ENCODE measurements around the gene TMCO2. TPM values are rescaled to one million over a fixed set of nuclear protein-coding genes. Genes with fewer than 3 reads are reported as not detected.
A peak's percentile ranks its signal among the peaks of the same experiment; 100 is the strongest.

Gene TMCO2
- total and polyA plus RNA-seq, 5 donors from 2014 or later, result not detected

GRCh38 chr1:40257688-40258444 is 10.1 kb downstream of the TMCO2 start, which contains the start of gene ZMPSTE24:
Gene ZMPSTE24, plus strand, starts transcription at chr1:40258236. Its CDS starts 36 bp downstream, at chr1:40258272.
- peaks cover 15 to 62% (median 44%) of the 10 kb centered on the region in 4 donors for H3K4me1 Mint-ChIP-seq

GRCh38 chr1:40258445-40258769 is 10.7 kb downstream of the TMCO2 start:
- Histone ChIP-seq H3K9me3 (ENCODE audit: control insufficient read depth in 2 of 2, low read length in 2 of 2) (no peaks in the 10 kb centered on the region), H3K27me3 (ENCODE audit: control insufficient read depth, insufficient read depth, low read length) (no peaks in the 10 kb centered on the region), H3K4me3 (ENCODE audit: low read depth, low read length) (peak overlapping the region; percentile 95), H3K36me3 (ENCODE audit: control insufficient read depth, insufficient read depth, low read length) (peaks cover 29% of the 10 kb centered on the region), H3K27ac (ENCODE audit: insufficient read depth, low read length, poor library complexity, severe bottlenecking) (peak overlapping the region; percentile 99), H3K4me1 (ENCODE audit: control insufficient read depth, insufficient read depth, low read length, poor library complexity, severe bottlenecking) (peaks cover 32% of the 10 kb centered on the region)
- H3K4me1 Mint-ChIP-seq, result peaks cover 21 to 67% (median 48%) of the 10 kb centered on the region in 4 donors
- peak overlapping the region; percentile 99 for H3K27ac Mint-ChIP-seq
- peak overlapping the region; percentile 92 to 98 (median 96) for H3K4me3 Mint-ChIP-seq
- DNase-seq (no peak), ATAC-seq (ENCODE audit: low read depth in 2 of 2) (no peak)
- no peaks in the 10 kb centered on the region for H3K27me3 Mint-ChIP-seq
- no peaks in the 10 kb centered on the region for H3K9me3 Mint-ChIP-seq
- peaks cover 29% of the 10 kb centered on the region for H3K36me3 Mint-ChIP-seq

More at GRCh38 chr1:40257688-40258444, 10.1 kb downstream of the TMCO2 start, which contains the start of gene ZMPSTE24:
- Mint-ChIP-seq H3K4me3 (peak within 1 kb of the TSS; percentile 92 to 98 (median 96)), H3K36me3 (peaks cover 24% of the 10 kb centered on the region), H3K27ac (peak within 1 kb of the TSS; percentile 99), H3K9me3 (no peaks in the 10 kb centered on the region), H3K27me3 (no peaks in the 10 kb centered on the region)
- DNase-seq (peak; percentile 95 to 99 (median 96)), ATAC-seq (ENCODE audit: low read depth in 2 of 2) (peak; percentile 98 to 99)
- Histone ChIP-seq H3K27me3 (ENCODE audit: control insufficient read depth, insufficient read depth, low read length) (no peaks in the 10 kb centered on the region), H3K27ac (ENCODE audit: insufficient read depth, low read length, poor library complexity, severe bottlenecking) (peak within 1 kb of the TSS; percentile 99), H3K36me3 (ENCODE audit: control insufficient read depth, insufficient read depth, low read length) (peaks cover 24% of the 10 kb centered on the region), H3K4me1 (ENCODE audit: control insufficient read depth, insufficient read depth, low read length, poor library complexity, severe bottlenecking) (peaks cover 32% of the 10 kb centered on the region), H3K4me3 (ENCODE audit: low read depth, low read length) (peak within 1 kb of the TSS; percentile 95), H3K9me3 (ENCODE audit: control insufficient read depth in 2 of 2, low read length in 2 of 2) (no peaks in the 10 kb centered on the region)

- Mint-ChIP-seq H3K4me1 (peaks cover 17 to 48% (median 41%) of the 10 kb centered on the region in 4 donors), H3K27ac (peak overlapping the region in 1 of 3 donors; percentile 65), H3K4me3 (no peak overlapping the region), H3K9me3 (no peaks in the 10 kb centered on the region), H3K36me3 (peaks cover 31% of the 10 kb centered on the region), H3K27me3 (no peaks in the 10 kb centered on the region)
- Histone ChIP-seq H3K4me3 (ENCODE audit: low read depth, low read length) (no peak overlapping the region), H3K27me3 (ENCODE audit: control insufficient read depth, insufficient read depth, low read length) (no peaks in the 10 kb centered on the region), H3K27ac (ENCODE audit: insufficient read depth, low read length, poor library complexity, severe bottlenecking) (no peak overlapping the region), H3K36me3 (ENCODE audit: control insufficient read depth, insufficient read depth, low read length) (peaks cover 58% of the 10 kb centered on the region), H3K9me3 (ENCODE audit: control insufficient read depth in 2 of 2, low read length in 2 of 2) (no peaks in the 10 kb centered on the region), H3K4me1 (ENCODE audit: control insufficient read depth, insufficient read depth, low read length, poor library complexity, severe bottlenecking) (peaks cover 8% of the 10 kb centered on the region)
- ATAC-seq (ENCODE audit: low read depth in 2 of 2) (no peak), DNase-seq (peak in 1 of 3 donors; percentile 32)
These were observed 16.6 kb downstream of the TMCO2 start for GRCh38 chr1:40264354-40264781.

- Histone ChIP-seq H3K9me3 (ENCODE audit: control insufficient read depth in 2 of 2, low read length in 2 of 2) (no peaks in the 10 kb centered on the region), H3K4me3 (ENCODE audit: low read depth, low read length) (no peak overlapping the region), H3K27ac (ENCODE audit: insufficient read depth, low read length, poor library complexity, severe bottlenecking) (no peak overlapping the region), H3K36me3 (ENCODE audit: control insufficient read depth, insufficient read depth, low read length) (peaks cover 67% of the 10 kb centered on the region), H3K4me1 (ENCODE audit: control insufficient read depth, insufficient read depth, low read length, poor library complexity, severe bottlenecking) (no peaks in the 10 kb centered on the region), H3K27me3 (ENCODE audit: control insufficient read depth, insufficient read depth, low read length) (no peaks in the 10 kb centered on the region)
- peaks cover 36% of the 10 kb centered on the region for H3K36me3 Mint-ChIP-seq
- no peaks in the 10 kb centered on the region for H3K9me3 Mint-ChIP-seq
- H3K27me3 Mint-ChIP-seq, result no peaks in the 10 kb centered on the region
- peak overlapping the region in 1 of 3 donors; percentile 49 for H3K27ac Mint-ChIP-seq
- peaks cover 21 to 42% (median 37%) of the 10 kb centered on the region in 4 donors for H3K4me1 Mint-ChIP-seq
- DNase-seq (no peak), ATAC-seq (ENCODE audit: low read depth in 2 of 2) (no peak)
- H3K4me3 Mint-ChIP-seq, result no peak overlapping the region
These were observed 17.6 kb downstream of the TMCO2 start for GRCh38 chr1:40265298-40265697.

DNA sequence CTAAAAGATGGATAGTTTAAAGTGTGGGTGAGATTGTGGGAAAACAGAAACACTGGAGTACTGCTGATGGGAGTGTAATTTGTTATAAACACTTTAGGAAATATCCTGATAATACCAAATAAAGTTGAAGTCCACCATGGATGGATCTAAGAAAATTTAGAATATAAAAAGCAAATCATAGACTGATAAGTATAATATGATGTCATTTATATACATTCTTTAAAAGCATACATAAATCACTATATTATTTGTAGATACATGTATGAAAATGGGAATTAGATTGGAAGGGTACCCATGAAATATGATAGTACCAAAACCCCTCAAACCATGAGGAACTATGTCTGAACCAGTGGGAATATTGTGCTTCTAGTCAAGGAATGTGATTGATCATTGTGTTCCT is 18.2 kb downstream of the TMCO2 start:
- Histone ChIP-seq H3K36me3 (ENCODE audit: control insufficient read depth, insufficient read depth, low read length) (peaks cover 69% of the 10 kb centered on the region), H3K27me3 (ENCODE audit: control insufficient read depth, insufficient read depth, low read length) (no peaks in the 10 kb centered on the region), H3K4me3 (ENCODE audit: low read depth, low read length) (no peak overlapping the region), H3K27ac (ENCODE audit: insufficient read depth, low read length, poor library complexity, severe bottlenecking) (no peak overlapping the region), H3K4me1 (ENCODE audit: control insufficient read depth, insufficient read depth, low read length, poor library complexity, severe bottlenecking) (no peaks in the 10 kb centered on the region), H3K9me3 (ENCODE audit: control insufficient read depth in 2 of 2, low read length in 2 of 2) (no peaks in the 10 kb centered on the region)
- Mint-ChIP-seq H3K36me3 (peaks cover 37% of the 10 kb centered on the region), H3K27me3 (no peaks in the 10 kb centered on the region), H3K4me1 (peaks cover 17 to 42% (median 32%) of the 10 kb centered on the region in 4 donors), H3K9me3 (no peaks in the 10 kb centered on the region), H3K4me3 (no peak overlapping the region), H3K27ac (no peak overlapping the region)
- ATAC-seq (ENCODE audit: low read depth in 2 of 2) (no peak), DNase-seq (no peak)

- no peaks in the 10 kb centered on the region for H3K4me1 ChIP-seq (ENCODE audit: control insufficient read depth, insufficient read depth, low read length, poor library complexity, severe bottlenecking)
- Mint-ChIP-seq H3K27me3 (no peaks in the 10 kb centered on the region), H3K27ac (peak overlapping the region in 1 of 3 donors; percentile 55), H3K36me3 (peaks cover 30% of the 10 kb centered on the region), H3K4me3 (no peak overlapping the region), H3K4me1 (peaks cover 17 to 35% (median 23%) of the 10 kb centered on the region in 4 donors), H3K9me3 (no peaks in the 10 kb centered on the region)
- no peak overlapping the region for H3K27ac ChIP-seq (ENCODE audit: insufficient read depth, low read length, poor library complexity, severe bottlenecking)
- no peak for ATAC-seq (ENCODE audit: low read depth in 2 of 2)
- H3K36me3 ChIP-seq (ENCODE audit: control insufficient read depth, insufficient read depth, low read length), result peaks cover 69% of the 10 kb centered on the region
- no peak for DNase-seq
- no peaks in the 10 kb centered on the region for H3K9me3 ChIP-seq (ENCODE audit: control insufficient read depth in 2 of 2, low read length in 2 of 2)
- H3K27me3 ChIP-seq (ENCODE audit: control insufficient read depth, insufficient read depth, low read length), result no peaks in the 10 kb centered on the region
- H3K4me3 ChIP-seq (ENCODE audit: low read depth, low read length), result no peak overlapping the region
These were observed 19.2 kb downstream of the TMCO2 start for GRCh38 chr1:40266786-40267535.

- H3K4me1 Mint-ChIP-seq, result peaks cover 14 to 29% (median 18%) of the 10 kb centered on the region in 4 donors
- H3K4me3 Mint-ChIP-seq, result no peak overlapping the region
- DNase-seq (no peak), ATAC-seq (ENCODE audit: low read depth in 2 of 2) (no peak)
- H3K27ac Mint-ChIP-seq, result no peak overlapping the region
- H3K9me3 Mint-ChIP-seq, result no peaks in the 10 kb centered on the region
- Histone ChIP-seq H3K27ac (ENCODE audit: insufficient read depth, low read length, poor library complexity, severe bottlenecking) (no peak overlapping the region), H3K4me3 (ENCODE audit: low read depth, low read length) (no peak overlapping the region), H3K9me3 (ENCODE audit: control insufficient read depth in 2 of 2, low read length in 2 of 2) (no peaks in the 10 kb centered on the region), H3K4me1 (ENCODE audit: control insufficient read depth, insufficient read depth, low read length, poor library complexity, severe bottlenecking) (no peaks in the 10 kb centered on the region), H3K27me3 (ENCODE audit: control insufficient read depth, insufficient read depth, low read length) (no peaks in the 10 kb centered on the region), H3K36me3 (ENCODE audit: control insufficient read depth, insufficient read depth, low read length) (peaks cover 69% of the 10 kb centered on the region)
- peaks cover 30% of the 10 kb centered on the region for H3K36me3 Mint-ChIP-seq
- H3K27me3 Mint-ChIP-seq, result no peaks in the 10 kb centered on the region
These were observed 20.0 kb downstream of the TMCO2 start for GRCh38 chr1:40267767-40268187.
